Epithelial cell of umbilical artery (primary cell): ENCODE data around the gene SLC25A36. TPM values are rescaled to one million over a fixed set of nuclear protein-coding genes. Genes with fewer than 3 reads are reported as not detected.

Experiments used
- total RNA-seq: library from RNA; depleted of rRNA; stranded (reverse); fragments of >200 nt; gene quantifications from 2 replicates; pipeline ENCODE4 v1.2.3, GENCODE V29; 2014

Gene SLC25A36, protein sequence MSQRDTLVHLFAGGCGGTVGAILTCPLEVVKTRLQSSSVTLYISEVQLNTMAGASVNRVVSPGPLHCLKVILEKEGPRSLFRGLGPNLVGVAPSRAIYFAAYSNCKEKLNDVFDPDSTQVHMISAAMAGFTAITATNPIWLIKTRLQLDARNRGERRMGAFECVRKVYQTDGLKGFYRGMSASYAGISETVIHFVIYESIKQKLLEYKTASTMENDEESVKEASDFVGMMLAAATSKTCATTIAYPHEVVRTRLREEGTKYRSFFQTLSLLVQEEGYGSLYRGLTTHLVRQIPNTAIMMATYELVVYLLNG
- 39.6 and 90.0 TPM in 2 replicates for total RNA-seq

DNA sequence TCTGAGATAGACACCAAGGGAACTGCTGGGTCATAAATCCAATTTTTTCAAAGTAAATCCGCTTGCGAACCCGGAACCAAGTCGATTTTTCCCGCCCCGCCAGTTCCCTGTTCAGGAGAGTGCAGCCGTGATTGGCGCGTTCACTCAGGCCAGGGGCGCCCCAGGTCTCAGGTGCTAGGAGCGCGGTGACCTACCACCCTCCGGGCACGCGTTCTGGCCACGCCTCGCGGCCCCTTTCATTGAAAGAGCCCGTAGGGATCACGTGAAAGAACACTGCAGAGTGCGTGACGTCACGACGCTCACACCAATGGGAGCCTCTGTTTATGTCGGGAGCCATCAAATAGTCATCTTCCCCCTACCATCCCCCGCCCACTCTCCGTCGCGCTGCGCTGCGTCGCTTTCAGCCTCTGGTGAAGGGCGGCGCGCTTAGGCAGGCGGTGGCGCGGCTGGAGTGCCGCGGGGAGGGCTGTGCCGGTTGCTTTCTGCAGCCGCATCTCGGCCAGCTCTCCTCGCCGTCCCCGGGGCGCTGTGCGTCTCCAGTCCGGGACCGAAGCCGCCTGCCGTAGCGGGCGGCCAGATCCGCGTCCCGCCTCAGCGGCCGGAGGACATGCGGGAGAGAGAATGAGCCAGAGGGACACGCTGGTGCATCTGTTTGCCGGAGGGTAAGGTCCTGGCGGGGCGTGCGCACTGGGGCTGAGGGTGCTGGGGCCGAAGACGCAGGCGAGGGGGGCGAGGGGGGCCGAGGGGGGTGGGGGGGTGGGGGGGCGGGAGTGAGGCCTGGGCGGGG is at the start of gene SLC25A36:
TSS of gene SLC25A36 (plus strand) at position 403 of the 787 bp plus-strand sequence. CDS start at position 622, 219 bp downstream.

Other genes starting within 250 kb of the SLC25A36 start
- under 0.01 and 0.15 TPM in 2 replicates for gene SPSB4, start 109.5 kb downstream of the SLC25A36 start, total RNA-seq